Lung (tissue), 16 donors: ENCODE results near the gene SLC39A2. TPM values are rescaled to one million over a fixed set of nuclear protein-coding genes. Genes with fewer than 3 reads are reported as not detected.
"Not testable (repeated sequence)": the region's sequence is repeated elsewhere in the genome, so short reads cannot be mapped to it uniquely, and the experiment has no call there.

Experiments
- ATAC-seq: fragments of 200-7000 bp; cut with Tn5 transposase; one replicate; pipeline ENCODE4 v1.9.1; 2020; ENCODE audit warnings: moderate number of reproducible peaks; ENCODE audit not compliant: insufficient read depth, low FRiP score
- DNase-seq, 3 donors: peaks; one replicate each; pipeline ENCODE4 v3.0.0-alpha.2; 2013 to 2017
- H3K27ac ChIP-seq, 2 donors: one replicate each; pipeline ENCODE4 v1.5.1; 2013; ENCODE audit warnings: mild to moderate bottlenecking in 2 of 2, moderate library complexity in 2 of 2, control low read depth in 1 of 2, inconsistent platforms in 1 of 2, low read depth in 1 of 2, low read length in 1 of 2
- H3K27me3 ChIP-seq, 3 donors: one replicate each; pipeline ENCODE4 v1.5.1; 2013; ENCODE audit warnings: low read length in 2 of 3; ENCODE audit not compliant: control insufficient read depth in 3 of 3, insufficient read depth in 3 of 3
- H3K36me3 ChIP-seq, 4 donors: one replicate each; pipeline ENCODE4 v1.5.1; 2013; ENCODE audit warnings: low read length in 4 of 4, mild to moderate bottlenecking in 1 of 4, moderate library complexity in 1 of 4; ENCODE audit not compliant: control insufficient read depth in 4 of 4, insufficient read depth in 4 of 4
- H3K4me1 ChIP-seq, 5 donors: one replicate each; pipeline ENCODE4 v1.5.1; 2013; ENCODE audit warnings: low read length in 5 of 5, mild to moderate bottlenecking in 2 of 5, moderate library complexity in 1 of 5; ENCODE audit not compliant: control insufficient read depth in 5 of 5, insufficient read depth in 5 of 5
- H3K4me3 ChIP-seq: one replicate; pipeline ENCODE4 v1.5.1; 2013; ENCODE audit warnings: mild to moderate bottlenecking, control low read depth, moderate library complexity
- H3K9ac ChIP-seq, 2 donors: one replicate each; pipeline ENCODE4 v1.5.1; 2013; ENCODE audit warnings: low read length in 2 of 2, control low read depth in 1 of 2; ENCODE audit not compliant: insufficient read depth in 1 of 2
- H3K9me3 ChIP-seq, 4 donors: one replicate each; pipeline ENCODE4 v1.5.1; 2013; ENCODE audit warnings: low read length in 3 of 4, mild to moderate bottlenecking in 1 of 4, moderate library complexity in 1 of 4; ENCODE audit not compliant: control insufficient read depth in 4 of 4, insufficient read depth in 3 of 4
- CTCF ChIP-seq: IDR thresholded peaks from 2 replicates; pipeline ENCODE4 v1.5.1; 2012; ENCODE audit warnings: mild to moderate bottlenecking; ENCODE audit errors: control extremely low read depth, extremely low read depth
- WGBS, 2 donors: extraction: QIAGEN DNeasy Blood & Tissue Kit; methylation state at CpG; one replicate each; pipeline ENCODE4 v1.1.7; 2013; 5-methylcytosine and 5-hydroxymethylcytosine counted together
- long read RNA-seq, 5 donors: transcript quantifications; one replicate each; lab custom pipeline, GENCODE V29; 2026
- polyA plus RNA-seq, 2 donors: library from polyadenylated mRNA; stranded (reverse); fragments of 200-250 nt; gene quantifications; one replicate each; pipeline ENCODE4 v1.2.1, GENCODE V29; 2013
- total RNA-seq, 2 donors: library from RNA; depleted of rRNA in 1 of 2; stranded (reverse); fragments of >200 nt in 1 of 2; gene quantifications; one replicate each; pipeline ENCODE4 v1.2.1, GENCODE V29; 2014 to 2021
- donor health status: control.
- donor health status: control.
- donor health status: Bipolar disorder and iron deficiency.
- donor health status: healthy.
- donor health status: DM: yes; HTN: yes; CAD: no.

Gene SLC39A2, protein sequence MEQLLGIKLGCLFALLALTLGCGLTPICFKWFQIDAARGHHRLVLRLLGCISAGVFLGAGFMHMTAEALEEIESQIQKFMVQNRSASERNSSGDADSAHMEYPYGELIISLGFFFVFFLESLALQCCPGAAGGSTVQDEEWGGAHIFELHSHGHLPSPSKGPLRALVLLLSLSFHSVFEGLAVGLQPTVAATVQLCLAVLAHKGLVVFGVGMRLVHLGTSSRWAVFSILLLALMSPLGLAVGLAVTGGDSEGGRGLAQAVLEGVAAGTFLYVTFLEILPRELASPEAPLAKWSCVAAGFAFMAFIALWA
- total RNA-seq (not detected), polyA plus RNA-seq (under 1 TPM; 0.02 to 0.08 TPM)
- long read RNA-seq, donor 1, partial matches to known transcripts, result 0 of 5 reads
- long read RNA-seq, donor 1, other reads (novel, unspliced or antisense), result 5 of 5 reads
- long read RNA-seq, donor 2, result 0 reads
- long read RNA-seq, donor 3, result 0 reads
- long read RNA-seq, donor 4, result 0 reads
- long read RNA-seq, donor 5, partial matches to known transcripts, result 0 of 1 reads
- long read RNA-seq, donor 5, other reads (novel, unspliced or antisense), result 0 of 1 reads

DNA sequence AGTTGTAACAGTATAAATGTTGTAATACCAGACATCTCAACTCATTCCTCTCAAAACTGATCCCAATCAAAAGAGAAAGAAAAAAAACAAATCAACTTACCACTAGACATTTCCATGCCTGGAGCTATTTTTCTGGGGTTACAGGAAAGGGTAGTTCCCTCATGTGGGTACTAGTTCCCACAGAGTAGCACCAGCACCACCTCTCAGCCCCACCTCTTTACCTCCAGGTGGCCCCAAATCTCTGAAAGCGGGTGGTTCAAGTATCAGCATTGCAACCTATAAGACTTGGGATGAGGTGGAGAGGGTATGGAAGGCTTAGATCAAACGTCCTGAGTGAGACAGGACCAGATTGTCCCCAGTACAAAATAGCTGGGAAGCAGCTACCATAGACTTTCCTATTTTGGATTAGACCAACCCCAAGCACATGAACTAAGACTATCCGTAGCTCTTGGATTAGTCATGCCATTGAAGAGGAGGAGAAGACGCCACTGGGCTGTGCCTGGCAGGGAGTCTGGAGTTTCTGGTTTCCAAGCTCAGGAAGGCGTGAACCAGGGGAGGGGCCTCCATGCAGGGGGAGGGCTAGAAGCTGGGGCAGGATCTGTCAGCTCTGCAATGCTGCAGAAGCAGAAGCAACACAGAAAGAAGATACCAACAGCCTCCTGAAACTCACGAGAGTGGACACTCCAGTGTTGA, at the start of gene SLC39A2:
Gene SLC39A2, plus strand, starts transcription at position 620 of the 693 bp plus-strand sequence. CDS start 154 bp downstream, outside the sequence.
- no peak for DNase-seq
- H3K9ac ChIP-seq, result no peak within 1 kb of the TSS
- no peak for TF ChIP-seq CTCF
- 53 to 79% methylated on average over 6 of the region's 6 CpGs for WGBS, 2 donors
- no peak within 1 kb of the TSS for H3K27ac ChIP-seq
- H3K9me3 ChIP-seq, result no peaks in the 10 kb centered on the region
- no peaks in the 10 kb centered on the region for H3K27me3 ChIP-seq
- peak; percentile 77 for ATAC-seq
- H3K4me1 ChIP-seq, result peaks cover 0 to 2% (median 0%) of the 10 kb centered on the region in 5 donors
- H3K36me3 ChIP-seq, result peaks cover 20 to 30% (median 25%) of the 10 kb centered on the region in 4 donors
- no peak within 1 kb of the TSS for H3K4me3 ChIP-seq

DNA sequence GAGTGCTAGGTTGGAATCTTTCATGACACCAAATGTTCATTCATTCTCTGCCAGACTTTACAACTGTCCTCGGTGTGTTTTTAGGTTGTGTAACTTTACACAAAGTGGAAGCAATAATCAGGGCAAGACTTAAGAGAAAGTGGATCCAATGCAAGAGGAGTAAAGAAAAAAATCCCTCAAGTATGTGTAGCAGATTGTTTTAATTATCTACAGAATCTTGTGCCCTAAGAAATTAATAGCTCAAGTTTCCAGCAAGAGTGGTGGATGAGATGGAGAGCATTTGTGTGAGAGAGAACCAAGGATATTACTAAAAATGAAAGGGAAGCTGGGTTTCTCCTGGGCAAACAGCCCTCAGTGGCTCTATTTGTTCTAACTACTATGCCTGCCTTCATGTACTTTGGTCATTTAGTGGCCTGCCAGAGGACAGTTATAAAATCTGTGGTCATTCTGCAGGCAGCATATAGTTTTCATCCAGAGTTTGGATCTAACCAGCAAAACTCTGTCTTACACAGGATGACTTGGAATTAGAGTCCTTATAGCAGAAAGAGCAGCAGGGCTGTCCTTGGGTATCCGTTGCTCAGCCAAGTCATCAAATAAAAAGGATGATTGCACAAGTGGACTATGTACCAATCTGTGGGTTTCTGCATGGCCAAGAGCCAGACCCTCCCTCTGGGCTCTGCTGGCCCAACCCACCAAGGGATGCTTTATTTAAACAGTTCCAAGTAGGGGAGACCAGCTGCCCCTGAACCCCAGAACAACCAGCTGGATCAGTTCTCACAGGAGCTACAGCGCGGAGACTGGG, 44.2 kb upstream of the SLC39A2 start, which contains the start of gene RNASE2:
Gene RNASE2, plus strand, starts transcription at position 752 of the 802 bp plus-strand sequence. CDS start 285 bp downstream, outside the sequence.
- not testable (repeated sequence) for H3K27ac ChIP-seq, H3K9ac ChIP-seq, DNase-seq, ATAC-seq, H3K4me3 ChIP-seq, H3K36me3 ChIP-seq, H3K27me3 ChIP-seq, H3K4me1 ChIP-seq, H3K9me3 ChIP-seq
- 25 to 56% methylated on average over 4 of the region's 4 CpGs for WGBS, 2 donors

DNA sequence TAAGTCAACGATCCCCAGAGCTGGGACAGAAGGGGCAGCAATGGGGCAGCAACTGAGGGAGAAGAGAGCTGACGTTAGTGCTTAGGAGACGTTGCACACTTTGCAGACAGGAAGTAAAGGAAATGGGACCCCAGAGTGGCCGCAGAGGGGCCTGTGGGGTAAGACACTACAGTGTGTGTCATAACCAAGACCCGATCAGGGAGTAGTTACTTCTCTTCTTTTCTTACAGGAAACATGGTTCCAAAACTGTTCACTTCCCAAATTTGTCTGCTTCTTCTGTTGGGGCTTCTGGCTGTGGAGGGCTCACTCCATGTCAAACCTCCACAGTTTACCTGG, 43.6 kb upstream of the SLC39A2 start:
- not testable (repeated sequence) for DNase-seq, H3K4me1 ChIP-seq, H3K9ac ChIP-seq, ATAC-seq, H3K27ac ChIP-seq, H3K4me3 ChIP-seq, H3K9me3 ChIP-seq, H3K36me3 ChIP-seq, H3K27me3 ChIP-seq
- WGBS, 2 donors, result 16 to 32% methylated on average over 5 of the region's 5 CpGs

GRCh38 chr14:20956376-20956976, 42.6 kb upstream of the SLC39A2 start:
- Histone ChIP-seq H3K27me3 (no peaks in the 10 kb centered on the region), H3K4me1 (no peaks in the 10 kb centered on the region), H3K4me3 (no peak overlapping the region), H3K9me3 (peaks cover 0 to 2% (median 0%) of the 10 kb centered on the region in 4 donors), H3K36me3 (no peaks in the 10 kb centered on the region), H3K27ac (no peak overlapping the region), H3K9ac (no peak overlapping the region)
- TF ChIP-seq CTCF, result no peak
- no peak for DNase-seq
- WGBS, 2 donors, result 79 to 80% methylated on average over 11 of the region's 11 CpGs
- ATAC-seq, result no peak

GRCh38 chr14:20958946-20959345, 40.1 kb upstream of the SLC39A2 start:
- not testable (repeated sequence) for H3K9ac ChIP-seq, H3K9me3 ChIP-seq, DNase-seq, H3K4me1 ChIP-seq, H3K36me3 ChIP-seq, H3K4me3 ChIP-seq, H3K27ac ChIP-seq, ATAC-seq, H3K27me3 ChIP-seq
